H1 (cell line): ENCODE measurements around the gene SEL1L3. TPM values are rescaled to one million over a fixed set of nuclear protein-coding genes. Genes with fewer than 3 reads are reported as not detected.

Experiments
- EP300 ChIP-seq, 2 experiments: IDR thresholded peaks; 1 replicate in 1 of 2; 2 replicates in 1 of 2; pipeline ENCODE4 v1.6.1; 2011 to 2012; ENCODE audit warnings: low read depth in 2 of 2, low read length in 2 of 2, mild to moderate bottlenecking in 2 of 2, borderline replicate concordance in 1 of 2, inconsistent platforms in 1 of 2, moderate library complexity in 1 of 2
- FOSL1 ChIP-seq: IDR thresholded peaks from 2 replicates; pipeline ENCODE4 v1.6.1; 2011; ENCODE audit warnings: mild to moderate bottlenecking, low read depth, low read length, moderate library complexity; ENCODE audit not compliant: insufficient read depth
- HDAC2 ChIP-seq, 2 experiments: fragments of 300-600 bp in 1 of 2; sonication (generic) in 1 of 2; IDR thresholded peaks; 2 replicates each; pipeline ENCODE4 v1.6.1; 2011 to 2012; ENCODE audit warnings: low read depth in 2 of 2, low read length in 2 of 2, mild to moderate bottlenecking in 2 of 2, moderate library complexity in 2 of 2, borderline replicate concordance in 1 of 2, inconsistent platforms in 1 of 2
- KDM1A ChIP-seq: fragments of 200-600, 300-600 bp; sonication (generic); IDR thresholded peaks from 2 replicates; pipeline ENCODE4 v1.7.1; 2016; ENCODE audit warnings: mild to moderate bottlenecking, low read length, borderline replicate concordance
- KDM5A ChIP-seq: fragments of 200-600 bp; IDR thresholded peaks from 2 replicates; pipeline ENCODE4 v1.7.1; 2012; ENCODE audit warnings: mild to moderate bottlenecking, low read length, inconsistent platforms, mixed read lengths
- MAFK ChIP-seq: IDR thresholded peaks from 2 replicates; pipeline ENCODE4 v1.6.1; 2012; ENCODE audit warnings: low read depth, mild to moderate bottlenecking, improper control_type of control experiment, low read length
- NRF1 ChIP-seq: IDR thresholded peaks from 2 replicates; pipeline ENCODE4 v1.6.1; 2011; ENCODE audit warnings: mild to moderate bottlenecking, low read depth, low read length, improper control_type of control experiment
- PHF8 ChIP-seq: fragments of 200-600 bp; sonication (generic); conservative IDR thresholded peaks from 2 replicates; pipeline ENCODE4 v1.7.1; 2012; ENCODE audit warnings: low read depth, mild to moderate bottlenecking, inconsistent platforms, low read length, moderate library complexity
- SAP30 ChIP-seq: fragments of 300-600 bp; sonication (generic); IDR thresholded peaks from 2 replicates; pipeline ENCODE4 v1.7.1; 2012; ENCODE audit warnings: low read length, moderate library complexity, mild to moderate bottlenecking, inconsistent platforms; ENCODE audit not compliant: insufficient read depth, insufficient replicate concordance
- YY1 ChIP-seq: IDR thresholded peaks from 2 replicates; pipeline ENCODE4 v1.6.1; 2011; ENCODE audit warnings: low read depth, mild to moderate bottlenecking, low read length
- polyA plus RNA-seq, 7 experiments: library from polyadenylated mRNA; depleted of rRNA in 3 of 7; stranded (reverse) in 5 of 7; unstranded in 2 of 7; fragments of >200 nt in 5 of 7; fragments of 200-250 nt in 2 of 7; gene quantifications; 1 replicate in 5 of 7; 2 replicates in 1 of 7; 4 replicates in 1 of 7; pipeline versions ENCODE4 v1.2.1 to v1.2.3, GENCODE V29; 2011 to 2013; ENCODE audit warnings: missing spikeins in 2 of 7, mixed read lengths in 2 of 7
- total RNA-seq: library from RNA; stranded (reverse); fragmentation: NEBNext Ultra II Directional; extraction: Animal tissue kit (Norgen Biotek cat#: 25700); gene quantifications from 2 replicates; pipeline ENCODE4 v1.2.1, GENCODE V29; 2021
- TF ChIP-seq, protein P1 (sequence below): fragments of 300-600 bp; sonication (generic); IDR thresholded peaks from 2 replicates; pipeline ENCODE4 v1.7.1; 2012; ENCODE audit warnings: low read length, moderate library complexity, mild to moderate bottlenecking, inconsistent platforms; ENCODE audit not compliant: insufficient replicate concordance

The SEL1L3 gene
- total and polyA plus RNA-seq, 2 of the 8 experiments (the other 6 are each of a cell fraction or from before 2014, with no cell fraction given): 18.2 to 54.0 TPM

DNA sequence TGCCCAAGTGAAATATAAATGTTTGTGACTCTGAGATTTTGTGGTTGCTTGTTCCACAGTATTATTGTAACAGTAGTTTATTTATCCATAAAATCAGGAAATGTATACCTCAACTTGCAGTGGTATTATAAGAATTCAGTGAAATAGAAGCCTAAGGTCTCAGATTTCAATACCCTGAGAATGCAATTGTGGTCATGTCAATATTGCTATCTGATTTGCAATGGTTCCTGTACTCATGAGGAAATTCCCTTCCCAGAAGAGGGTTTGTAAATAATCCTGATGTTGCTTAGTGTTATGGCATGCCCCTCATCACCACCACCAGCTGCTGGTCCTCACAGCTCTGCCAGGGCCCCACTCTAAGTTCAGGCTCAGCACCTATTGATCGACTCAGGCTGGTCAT lies 139.4 kb downstream of the SEL1L3 start (continued):
- TF ChIP-seq, protein P1, sequence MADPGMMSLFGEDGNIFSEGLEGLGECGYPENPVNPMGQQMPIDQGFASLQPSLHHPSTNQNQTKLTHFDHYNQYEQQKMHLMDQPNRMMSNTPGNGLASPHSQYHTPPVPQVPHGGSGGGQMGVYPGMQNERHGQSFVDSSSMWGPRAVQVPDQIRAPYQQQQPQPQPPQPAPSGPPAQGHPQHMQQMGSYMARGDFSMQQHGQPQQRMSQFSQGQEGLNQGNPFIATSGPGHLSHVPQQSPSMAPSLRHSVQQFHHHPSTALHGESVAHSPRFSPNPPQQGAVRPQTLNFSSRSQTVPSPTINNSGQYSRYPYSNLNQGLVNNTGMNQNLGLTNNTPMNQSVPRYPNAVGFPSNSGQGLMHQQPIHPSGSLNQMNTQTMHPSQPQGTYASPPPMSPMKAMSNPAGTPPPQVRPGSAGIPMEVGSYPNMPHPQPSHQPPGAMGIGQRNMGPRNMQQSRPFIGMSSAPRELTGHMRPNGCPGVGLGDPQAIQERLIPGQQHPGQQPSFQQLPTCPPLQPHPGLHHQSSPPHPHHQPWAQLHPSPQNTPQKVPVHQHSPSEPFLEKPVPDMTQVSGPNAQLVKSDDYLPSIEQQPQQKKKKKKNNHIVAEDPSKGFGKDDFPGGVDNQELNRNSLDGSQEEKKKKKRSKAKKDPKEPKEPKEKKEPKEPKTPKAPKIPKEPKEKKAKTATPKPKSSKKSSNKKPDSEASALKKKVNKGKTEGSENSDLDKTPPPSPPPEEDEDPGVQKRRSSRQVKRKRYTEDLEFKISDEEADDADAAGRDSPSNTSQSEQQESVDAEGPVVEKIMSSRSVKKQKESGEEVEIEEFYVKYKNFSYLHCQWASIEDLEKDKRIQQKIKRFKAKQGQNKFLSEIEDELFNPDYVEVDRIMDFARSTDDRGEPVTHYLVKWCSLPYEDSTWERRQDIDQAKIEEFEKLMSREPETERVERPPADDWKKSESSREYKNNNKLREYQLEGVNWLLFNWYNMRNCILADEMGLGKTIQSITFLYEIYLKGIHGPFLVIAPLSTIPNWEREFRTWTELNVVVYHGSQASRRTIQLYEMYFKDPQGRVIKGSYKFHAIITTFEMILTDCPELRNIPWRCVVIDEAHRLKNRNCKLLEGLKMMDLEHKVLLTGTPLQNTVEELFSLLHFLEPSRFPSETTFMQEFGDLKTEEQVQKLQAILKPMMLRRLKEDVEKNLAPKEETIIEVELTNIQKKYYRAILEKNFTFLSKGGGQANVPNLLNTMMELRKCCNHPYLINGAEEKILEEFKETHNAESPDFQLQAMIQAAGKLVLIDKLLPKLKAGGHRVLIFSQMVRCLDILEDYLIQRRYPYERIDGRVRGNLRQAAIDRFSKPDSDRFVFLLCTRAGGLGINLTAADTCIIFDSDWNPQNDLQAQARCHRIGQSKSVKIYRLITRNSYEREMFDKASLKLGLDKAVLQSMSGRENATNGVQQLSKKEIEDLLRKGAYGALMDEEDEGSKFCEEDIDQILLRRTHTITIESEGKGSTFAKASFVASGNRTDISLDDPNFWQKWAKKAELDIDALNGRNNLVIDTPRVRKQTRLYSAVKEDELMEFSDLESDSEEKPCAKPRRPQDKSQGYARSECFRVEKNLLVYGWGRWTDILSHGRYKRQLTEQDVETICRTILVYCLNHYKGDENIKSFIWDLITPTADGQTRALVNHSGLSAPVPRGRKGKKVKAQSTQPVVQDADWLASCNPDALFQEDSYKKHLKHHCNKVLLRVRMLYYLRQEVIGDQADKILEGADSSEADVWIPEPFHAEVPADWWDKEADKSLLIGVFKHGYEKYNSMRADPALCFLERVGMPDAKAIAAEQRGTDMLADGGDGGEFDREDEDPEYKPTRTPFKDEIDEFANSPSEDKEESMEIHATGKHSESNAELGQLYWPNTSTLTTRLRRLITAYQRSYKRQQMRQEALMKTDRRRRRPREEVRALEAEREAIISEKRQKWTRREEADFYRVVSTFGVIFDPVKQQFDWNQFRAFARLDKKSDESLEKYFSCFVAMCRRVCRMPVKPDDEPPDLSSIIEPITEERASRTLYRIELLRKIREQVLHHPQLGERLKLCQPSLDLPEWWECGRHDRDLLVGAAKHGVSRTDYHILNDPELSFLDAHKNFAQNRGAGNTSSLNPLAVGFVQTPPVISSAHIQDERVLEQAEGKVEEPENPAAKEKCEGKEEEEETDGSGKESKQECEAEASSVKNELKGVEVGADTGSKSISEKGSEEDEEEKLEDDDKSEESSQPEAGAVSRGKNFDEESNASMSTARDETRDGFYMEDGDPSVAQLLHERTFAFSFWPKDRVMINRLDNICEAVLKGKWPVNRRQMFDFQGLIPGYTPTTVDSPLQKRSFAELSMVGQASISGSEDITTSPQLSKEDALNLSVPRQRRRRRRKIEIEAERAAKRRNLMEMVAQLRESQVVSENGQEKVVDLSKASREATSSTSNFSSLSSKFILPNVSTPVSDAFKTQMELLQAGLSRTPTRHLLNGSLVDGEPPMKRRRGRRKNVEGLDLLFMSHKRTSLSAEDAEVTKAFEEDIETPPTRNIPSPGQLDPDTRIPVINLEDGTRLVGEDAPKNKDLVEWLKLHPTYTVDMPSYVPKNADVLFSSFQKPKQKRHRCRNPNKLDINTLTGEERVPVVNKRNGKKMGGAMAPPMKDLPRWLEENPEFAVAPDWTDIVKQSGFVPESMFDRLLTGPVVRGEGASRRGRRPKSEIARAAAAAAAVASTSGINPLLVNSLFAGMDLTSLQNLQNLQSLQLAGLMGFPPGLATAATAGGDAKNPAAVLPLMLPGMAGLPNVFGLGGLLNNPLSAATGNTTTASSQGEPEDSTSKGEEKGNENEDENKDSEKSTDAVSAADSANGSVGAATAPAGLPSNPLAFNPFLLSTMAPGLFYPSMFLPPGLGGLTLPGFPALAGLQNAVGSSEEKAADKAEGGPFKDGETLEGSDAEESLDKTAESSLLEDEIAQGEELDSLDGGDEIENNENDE: no peak
- TF ChIP-seq YY1 (no peak), FOSL1 (no peak), HDAC2 (IDR thresholded peaks at IDR 0.05; ENCODE audit: borderline replicate concordance in 1 of 2, low read depth in 2 of 2, low read length in 2 of 2) (no peak), NRF1 (no peak), PHF8 (no peak), KDM1A (no peak), MAFK (no peak), KDM5A (no peak), EP300 (IDR thresholded peaks at IDR 0.05; ENCODE audit: borderline replicate concordance in 1 of 2, low read depth in 2 of 2, low read length in 2 of 2) (no peak), SAP30 (no peak)
